Measurements from ENCODE around the gene ADH6.
"Not testable (repeated sequence)": the region's sequence is repeated elsewhere in the genome, so short reads cannot be mapped to it uniquely, and the experiment has no call there.

Gene ADH6

DNA sequence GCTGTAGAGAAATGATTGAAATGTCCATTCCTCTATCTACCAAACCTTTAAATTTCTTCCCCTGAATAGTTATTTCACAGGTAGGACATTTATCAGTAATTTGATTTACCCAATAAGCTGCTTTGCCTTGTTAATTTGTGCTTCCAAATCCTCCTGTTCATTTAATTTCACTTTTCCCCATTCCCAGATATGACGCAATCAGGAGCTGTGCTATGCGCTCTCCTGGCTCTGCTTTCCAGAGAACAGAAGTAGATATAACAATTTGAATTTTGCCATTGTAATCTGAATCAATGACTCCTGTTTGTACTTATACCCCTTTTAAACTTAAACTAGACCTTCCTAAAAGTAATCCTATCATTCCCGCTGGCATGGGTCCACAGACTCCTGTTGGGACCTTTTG, 29.1 kb downstream of the ADH6 start:
- not testable (repeated sequence) for DNase-seq

DNA sequence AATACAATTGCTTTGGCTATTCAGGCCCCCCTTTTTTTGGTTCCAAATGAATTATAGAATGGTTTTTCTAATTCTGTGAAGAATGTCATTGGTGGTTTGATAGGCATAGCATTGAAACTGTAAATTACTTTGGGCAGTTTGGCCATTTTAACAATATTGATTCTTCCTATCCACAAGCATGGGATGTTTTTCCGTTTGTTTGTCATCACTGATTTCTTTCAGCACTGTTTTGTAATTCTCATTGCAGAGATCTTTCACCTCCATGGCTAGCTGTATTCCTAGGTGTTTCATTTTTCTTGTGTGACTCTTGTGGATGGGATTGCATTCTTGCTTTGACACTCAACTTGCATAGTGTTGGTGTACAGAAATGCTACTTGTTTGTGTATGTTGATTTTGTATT, 33.0 kb downstream of the ADH6 start:
- no peak for DNase-seq

- DNase-seq, result no peak
Observed at GRCh38 chr4:99185581-99185980, 33.5 kb downstream of the ADH6 start.

DNA sequence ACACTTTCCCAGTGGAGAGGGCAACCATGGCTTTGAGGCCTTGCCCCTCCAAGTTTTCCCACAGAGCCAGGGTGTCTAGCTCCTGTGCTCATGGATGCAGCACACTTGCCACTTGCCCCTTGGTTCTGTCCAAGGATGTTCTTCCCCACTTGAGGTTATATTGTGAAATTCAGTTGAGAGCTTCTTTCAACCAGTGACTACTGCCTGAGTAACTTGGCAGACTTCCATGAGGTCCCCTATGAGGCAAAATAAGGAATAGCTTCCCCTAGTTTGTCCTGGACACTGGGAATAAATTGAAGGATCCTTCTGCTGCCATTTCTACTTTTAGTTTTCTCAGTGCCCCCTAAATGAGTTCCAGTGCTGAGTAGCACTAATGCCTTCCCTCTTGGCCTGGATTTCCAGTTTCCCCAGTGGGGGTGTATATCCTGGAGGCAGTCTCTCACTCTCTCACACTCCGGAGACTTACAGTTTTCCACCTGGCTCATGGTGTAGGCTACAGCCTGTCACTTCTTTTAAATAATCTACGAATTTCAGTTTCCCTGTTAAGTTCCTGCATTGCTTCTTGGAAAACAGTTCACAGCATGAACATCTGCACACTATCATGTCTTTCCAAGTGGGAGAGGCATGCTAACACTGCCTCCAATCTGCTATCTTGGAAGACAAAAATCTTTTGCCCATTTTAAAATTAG, 38.5 kb downstream of the ADH6 start:
- no peak for DNase-seq

- DNase-seq, result no peak
Observed at GRCh38 chr4:99179626-99180025, 39.4 kb downstream of the ADH6 start.

DNA sequence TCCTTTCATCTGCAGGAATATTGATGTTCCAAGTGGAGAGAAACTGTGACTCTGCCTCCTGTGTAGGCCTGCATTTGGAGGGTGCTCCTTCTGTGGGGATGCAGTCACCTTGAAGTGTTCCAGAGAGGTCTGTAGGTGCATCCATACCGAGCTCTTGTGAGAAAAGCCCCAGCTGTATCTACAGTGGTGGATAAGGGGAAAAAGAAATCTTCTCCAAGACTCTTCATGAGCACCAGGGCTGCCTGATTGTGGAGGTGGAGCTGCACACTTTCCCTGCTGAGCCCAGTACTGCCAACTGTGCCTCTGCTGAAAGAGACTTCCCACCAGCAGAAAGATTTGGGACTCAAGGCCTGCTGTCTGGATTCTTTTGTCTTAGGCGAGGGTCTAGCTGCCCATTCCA, 39.9 kb downstream of the ADH6 start:
- no peak for DNase-seq

DNA sequence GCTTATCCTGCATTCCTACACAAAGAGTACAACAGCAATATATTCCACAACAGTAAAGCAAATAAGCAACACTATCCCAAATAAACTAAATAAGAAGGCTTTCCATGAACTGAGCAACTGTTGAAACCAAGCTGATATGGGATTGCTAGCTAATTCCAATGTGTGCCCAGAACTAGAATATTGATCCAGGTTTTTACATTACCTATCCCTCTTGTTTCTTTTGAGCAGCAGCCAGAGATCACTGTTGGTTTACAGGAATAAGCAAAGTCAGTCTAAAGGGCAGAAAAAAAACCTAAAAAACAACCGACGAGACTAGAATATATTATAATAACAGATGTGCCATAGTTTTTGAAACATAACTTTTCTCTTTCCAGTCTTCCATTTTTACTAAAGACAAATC, 52.5 kb downstream of the ADH6 start:
- DNase-seq, result no peak

GRCh38 chr4:99165978-99166377, 53.1 kb downstream of the ADH6 start:
- no peak for DNase-seq

DNA sequence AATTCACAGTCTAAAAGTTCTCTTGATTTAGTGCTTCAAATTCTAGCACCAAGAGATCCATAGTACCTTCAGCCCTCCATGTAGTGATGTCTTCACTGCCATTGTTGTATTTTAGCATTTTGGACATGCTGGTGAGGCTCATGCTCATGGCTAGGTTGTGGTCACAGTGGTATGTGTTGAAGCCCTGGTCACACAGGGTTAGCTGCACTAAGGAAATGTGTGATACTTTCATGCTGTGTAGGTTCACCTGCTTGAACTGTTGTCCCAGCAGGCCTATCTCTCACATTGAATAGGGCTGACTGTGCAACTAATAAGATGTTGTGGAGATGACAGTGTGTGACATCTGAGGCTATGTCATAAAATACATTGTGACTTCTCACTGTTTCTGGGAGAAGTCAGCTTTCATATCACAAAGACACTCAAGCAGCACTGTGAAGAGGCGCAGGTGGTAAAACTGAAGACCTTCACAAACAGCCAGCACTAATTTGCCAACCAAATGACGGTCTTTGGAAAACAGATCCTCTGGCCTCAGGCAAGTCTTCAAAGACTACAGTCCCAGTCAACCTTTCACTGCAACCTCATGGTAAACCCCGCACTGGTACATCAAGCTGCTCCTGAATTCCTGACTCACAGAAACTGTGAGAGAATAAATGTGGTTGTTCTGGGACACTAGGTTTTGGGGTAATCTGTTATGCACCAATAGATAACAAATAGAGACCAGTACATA, 57.5 kb downstream of the ADH6 start:
- DNase-seq, result no peak

- no peak for DNase-seq
Observed at GRCh38 chr4:99159699-99160098, 59.3 kb downstream of the ADH6 start.

GRCh38 chr4:99157478-99157935, 61.5 kb downstream of the ADH6 start:
- no peak for DNase-seq

DNA sequence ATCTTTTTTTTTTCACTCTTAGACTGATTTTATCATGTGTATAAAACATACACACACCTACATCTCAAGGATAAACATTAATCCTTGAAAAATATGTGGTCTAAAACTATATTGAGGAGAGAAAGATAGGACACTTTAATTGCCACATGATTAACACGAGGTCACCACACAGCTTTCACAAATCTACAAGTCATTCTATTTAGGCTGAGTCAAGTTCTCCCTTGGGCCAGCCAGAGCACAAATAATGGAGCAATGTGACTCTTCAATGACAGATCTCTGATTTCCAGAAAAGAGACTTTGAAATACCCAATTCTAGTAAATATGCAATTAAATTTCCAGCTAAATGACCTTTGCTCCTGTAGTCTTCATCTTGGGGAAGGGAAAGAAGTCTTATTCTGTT, 62.1 kb downstream of the ADH6 start:
- no peak for DNase-seq

GRCh38 chr4:99154658-99155342, 64.2 kb downstream of the ADH6 start:
- no peak for DNase-seq
